ENCODE data around the gene GALNT12. TPM values are rescaled to one million over a fixed set of nuclear protein-coding genes. Genes with fewer than 3 reads are reported as not detected.

Gene GALNT12
- total and polyA plus RNA-seq, 2 experiments from 2014 or later = 4.2 to 19.7 TPM

- peak in 1 of 2 donors; percentile 78 for DNase-seq (ENCODE audit: low read depth in 1 of 2, low spot score in 1 of 2)
- H3K27me3 ChIP-seq = peaks cover 8% of the 10 kb centered on the region
- H3K9me3 ChIP-seq (ENCODE audit: low read depth) = no peaks in the 10 kb centered on the region
- peaks cover 6% of the 10 kb centered on the region for H3K4me1 ChIP-seq (ENCODE audit: low read depth)
- TF ChIP-seq CTCF (IDR thresholded peaks at IDR 0.05; ENCODE audit: low read depth, low read length) = no peak
- no peak overlapping the region for H3K4me3 ChIP-seq
- H3K27ac ChIP-seq = no peak overlapping the region
- H3K36me3 ChIP-seq = no peaks in the 10 kb centered on the region
These were observed 3.7 kb downstream of the GALNT12 start for GRCh38 chr9:98811051-98811650.

GRCh38 chr9:98815391-98815951 is 8.0 kb downstream of the GALNT12 start:
- no peak overlapping the region for H3K27ac ChIP-seq
- no peaks in the 10 kb centered on the region for H3K9me3 ChIP-seq (ENCODE audit: low read depth)
- no peak overlapping the region for H3K4me3 ChIP-seq
- H3K27me3 ChIP-seq = no peaks in the 10 kb centered on the region
- DNase-seq (ENCODE audit: low read depth in 1 of 2, low spot score in 1 of 2) = no peak
- no peaks in the 10 kb centered on the region for H3K4me1 ChIP-seq (ENCODE audit: low read depth)
- TF ChIP-seq CTCF (IDR thresholded peaks at IDR 0.05; ENCODE audit: low read depth, low read length) = no peak
- H3K36me3 ChIP-seq = no peaks in the 10 kb centered on the region

GRCh38 chr9:98818764-98819163 is 11.3 kb downstream of the GALNT12 start:
- Histone ChIP-seq H3K4me1 (ENCODE audit: low read depth) (no peaks in the 10 kb centered on the region), H3K4me3 (no peak overlapping the region), H3K36me3 (no peaks in the 10 kb centered on the region), H3K27me3 (no peaks in the 10 kb centered on the region), H3K27ac (no peak overlapping the region), H3K9me3 (ENCODE audit: low read depth) (no peaks in the 10 kb centered on the region)
- TF ChIP-seq CTCF (IDR thresholded peaks at IDR 0.05; ENCODE audit: low read depth, low read length) = no peak
- no peak for DNase-seq (ENCODE audit: low read depth in 1 of 2, low spot score in 1 of 2)

GRCh38 chr9:98819231-98819630 is 11.8 kb downstream of the GALNT12 start:
- H3K27ac ChIP-seq = no peak overlapping the region
- no peaks in the 10 kb centered on the region for H3K27me3 ChIP-seq
- no peak for DNase-seq (ENCODE audit: low read depth in 1 of 2, low spot score in 1 of 2)
- TF ChIP-seq CTCF (IDR thresholded peaks at IDR 0.05; ENCODE audit: low read depth, low read length) = no peak
- H3K36me3 ChIP-seq = no peaks in the 10 kb centered on the region
- no peak overlapping the region for H3K4me3 ChIP-seq
- no peaks in the 10 kb centered on the region for H3K4me1 ChIP-seq (ENCODE audit: low read depth)
- H3K9me3 ChIP-seq (ENCODE audit: low read depth) = no peaks in the 10 kb centered on the region

GRCh38 chr9:98821831-98822230 is 14.4 kb downstream of the GALNT12 start:
- H3K27me3 ChIP-seq = no peaks in the 10 kb centered on the region
- no peaks in the 10 kb centered on the region for H3K9me3 ChIP-seq (ENCODE audit: low read depth)
- H3K4me1 ChIP-seq (ENCODE audit: low read depth) = no peaks in the 10 kb centered on the region
- H3K4me3 ChIP-seq = no peak overlapping the region
- no peak overlapping the region for H3K27ac ChIP-seq
- H3K36me3 ChIP-seq = no peaks in the 10 kb centered on the region
- DNase-seq (ENCODE audit: low read depth in 1 of 2, low spot score in 1 of 2) = no peak
- no peak for TF ChIP-seq CTCF (IDR thresholded peaks at IDR 0.05; ENCODE audit: low read depth, low read length)

Measured in cardiac muscle cell (in vitro differentiated cells and primary cell).